HG03565 (cell line): ENCODE results near the gene SETD3.

Experiments
- ATAC-seq: cut with Tn5 transposase; IDR thresholded peaks from one replicate; pipeline ENCODE4 v1.9.1; 2021; ENCODE audit warnings: mild to moderate bottlenecking, moderate library complexity; ENCODE audit not compliant: unreplicated experiment

The SETD3 gene

GRCh38 chr14:99479906-99480869 is at the start of gene SETD3:
Gene SETD3 (minus strand): TSS chr14:99480859. CDS start chr14:99465805, 15,054 bp downstream.
- peak; percentile 0 for ATAC-seq

- no peak for ATAC-seq
Measured at GRCh38 chr14:99529899-99530298, 49.2 kb upstream of the SETD3 start.

- no peak for ATAC-seq
Measured at GRCh38 chr14:99527427-99528076, 46.9 kb upstream of the SETD3 start.

- ATAC-seq = no peak
Measured at GRCh38 chr14:99527026-99527425, 46.4 kb upstream of the SETD3 start.

- ATAC-seq = no peak
Measured at GRCh38 chr14:99525699-99526080, 45.0 kb upstream of the SETD3 start.

- ATAC-seq = no peak
Measured at GRCh38 chr14:99524804-99525698, 44.4 kb upstream of the SETD3 start.

- ATAC-seq = no peak
Measured at GRCh38 chr14:99524091-99524661, 43.5 kb upstream of the SETD3 start.

- ATAC-seq = no peak
Measured at GRCh38 chr14:99523704-99524055, 43.0 kb upstream of the SETD3 start.

- no peak for ATAC-seq
Measured at GRCh38 chr14:99522934-99523703, 42.5 kb upstream of the SETD3 start.

- no peak for ATAC-seq
Measured at GRCh38 chr14:99522457-99522891, 41.8 kb upstream of the SETD3 start.

- no peak for ATAC-seq
Measured at GRCh38 chr14:99522025-99522401, 41.4 kb upstream of the SETD3 start.

- ATAC-seq = no peak
Measured at GRCh38 chr14:99521176-99522024, 40.7 kb upstream of the SETD3 start.

GRCh38 chr14:99520571-99521081 is 40.0 kb upstream of the SETD3 start:
- no peak for ATAC-seq

GRCh38 chr14:99519931-99520421 is 39.3 kb upstream of the SETD3 start:
- no peak for ATAC-seq

GRCh38 chr14:99519347-99519881 is 38.8 kb upstream of the SETD3 start:
- no peak for ATAC-seq

- ATAC-seq = peak; percentile 63
Measured at GRCh38 chr14:99518441-99519346, 38.0 kb upstream of the SETD3 start.

GRCh38 chr14:99517643-99518381 is 37.2 kb upstream of the SETD3 start:
- no peak for ATAC-seq
